RPMI7951 (cell line): ENCODE results near the gene VAPB. TPM values are rescaled to one million over a fixed set of nuclear protein-coding genes. Genes with fewer than 3 reads are reported as not detected.
A peak's percentile ranks its signal among the peaks of the same experiment; 100 is the strongest.

Experiments used
- DNase-seq: peaks from one replicate; pipeline ENCODE4 v3.0.0-alpha.2; 2012; ENCODE audit warnings: low read depth
- total RNA-seq: library from RNA; depleted of rRNA; stranded (reverse); fragments of >200 nt; shearing (Covaris generic); gene quantifications from 2 replicates; pipeline ENCODE4 v1.2.3, GENCODE V29; 2014

The VAPB gene
- total RNA-seq, 1 experiment from 2014 or later, result 18.0 TPM

GRCh38 chr20:58435237-58435636 is 46.2 kb downstream of the VAPB start:
- no peak for DNase-seq

- no peak for DNase-seq
These were observed 48.0 kb downstream of the VAPB start for GRCh38 chr20:58436868-58437645.

GRCh38 chr20:58438970-58439808 is 50.2 kb downstream of the VAPB start:
- no peak for DNase-seq

GRCh38 chr20:58440021-58440767 is 51.2 kb downstream of the VAPB start:
- peak; percentile 95 for DNase-seq

- no peak for DNase-seq
These were observed 52.7 kb downstream of the VAPB start for GRCh38 chr20:58441723-58442122.

- DNase-seq, result no peak
These were observed 55.8 kb downstream of the VAPB start for GRCh38 chr20:58444746-58445255.

- no peak for DNase-seq
These were observed 57.4 kb downstream of the VAPB start for GRCh38 chr20:58446264-58446959.

- no peak for DNase-seq
These were observed 57.9 kb downstream of the VAPB start for GRCh38 chr20:58446960-58447265.

- DNase-seq, result peak; percentile 62
These were observed 58.7 kb downstream of the VAPB start for GRCh38 chr20:58447511-58448391.

- DNase-seq, result no peak
These were observed 59.9 kb downstream of the VAPB start for GRCh38 chr20:58448958-58449357.

GRCh38 chr20:58449681-58450221 is 60.7 kb downstream of the VAPB start:
- no peak for DNase-seq

GRCh38 chr20:58450254-58450653 is 61.2 kb downstream of the VAPB start:
- no peak for DNase-seq

- DNase-seq, result no peak
These were observed 63.7 kb downstream of the VAPB start for GRCh38 chr20:58452667-58453255.

GRCh38 chr20:58453391-58453790 is 64.4 kb downstream of the VAPB start:
- DNase-seq, result no peak

- no peak for DNase-seq
These were observed 65.4 kb downstream of the VAPB start for GRCh38 chr20:58454460-58454859.

- DNase-seq, result peak; percentile 95
These were observed 68.2 kb downstream of the VAPB start for GRCh38 chr20:58457083-58457695.

- peak; percentile 43 for DNase-seq
These were observed 69.5 kb downstream of the VAPB start for GRCh38 chr20:58458342-58459057.

GRCh38 chr20:58459058-58459750 is 70.2 kb downstream of the VAPB start:
- DNase-seq, result peak; percentile 66
